Activated CD8-positive, alpha-beta T cell treated with anti-CD3 and anti-CD28 coated beads for 36 hours (primary cell): ENCODE measurements around the gene B4GALNT1. TPM values are rescaled to one million over a fixed set of nuclear protein-coding genes. Genes with fewer than 3 reads are reported as not detected.

ENCODE experiments used
- ATAC-seq: fragments of 200-7000 bp; cut with Tn5 transposase; one replicate; pipeline ENCODE4 v1.10.0; 2021; ENCODE audit warnings: mild to moderate bottlenecking, moderate library complexity
- CTCF ChIA-PET: fragments of 350-600 bp; sonication (Branson Sonifier 250); formaldehyde crosslinking; loops from one replicate; lab custom pipeline; 2021; ENCODE audit warnings: antibody characterized with exemption; lab: Charles Lee
- POLR2A ChIA-PET: fragments of 350-600 bp; sonication (Branson Sonifier 250); formaldehyde crosslinking; loops from one replicate; lab custom pipeline; 2021; ENCODE audit warnings: antibody characterized with exemption; lab: Charles Lee
- DNase-seq: peaks from one replicate; pipeline ENCODE4 v3.0.0-alpha.2; 2020
- H3K27ac Mint-ChIP-seq: one replicate; pipeline ENCODE4 v1.8.0; 2021; ENCODE audit warnings: mild to moderate bottlenecking, mixed read lengths
- H3K27me3 Mint-ChIP-seq: one replicate; pipeline ENCODE4 v1.8.0; 2021; ENCODE audit warnings: mixed read lengths
- H3K36me3 Mint-ChIP-seq: one replicate; pipeline ENCODE4 v1.8.0; 2021; ENCODE audit warnings: low read depth, mixed read lengths
- H3K4me1 Mint-ChIP-seq: one replicate; pipeline ENCODE4 v1.8.0; 2021; ENCODE audit warnings: low read depth, mixed read lengths
- H3K4me3 Mint-ChIP-seq: one replicate; pipeline ENCODE4 v1.8.0; 2021; ENCODE audit warnings: mild to moderate bottlenecking, moderate library complexity, mixed read lengths
- H3K9me3 Mint-ChIP-seq: one replicate; pipeline ENCODE4 v1.8.0; 2021; ENCODE audit warnings: mixed read lengths
- intact Hi-C: fragments of 100-400 bp; cut with micrococcal nuclease; formaldehyde crosslinking; loops from one replicate; pipeline ENCODE4 v1.10.0; 2022
- total RNA-seq, 2 experiments: library from RNA; stranded (reverse); gene quantifications; one replicate each; pipeline ENCODE4 v1.2.3, GENCODE V29; 2021
- TF ChIP-seq, protein P1 (sequence below): fragments of 200-600 bp; IDR thresholded peaks from one replicate; pipeline ENCODE4 v1.8.0; 2022; ENCODE audit warnings: antibody characterized with exemption, mild to moderate bottlenecking

Gene B4GALNT1
- total RNA-seq, 2 experiments from 2014 or later, result 0.61 to 1.4 TPM

DNA sequence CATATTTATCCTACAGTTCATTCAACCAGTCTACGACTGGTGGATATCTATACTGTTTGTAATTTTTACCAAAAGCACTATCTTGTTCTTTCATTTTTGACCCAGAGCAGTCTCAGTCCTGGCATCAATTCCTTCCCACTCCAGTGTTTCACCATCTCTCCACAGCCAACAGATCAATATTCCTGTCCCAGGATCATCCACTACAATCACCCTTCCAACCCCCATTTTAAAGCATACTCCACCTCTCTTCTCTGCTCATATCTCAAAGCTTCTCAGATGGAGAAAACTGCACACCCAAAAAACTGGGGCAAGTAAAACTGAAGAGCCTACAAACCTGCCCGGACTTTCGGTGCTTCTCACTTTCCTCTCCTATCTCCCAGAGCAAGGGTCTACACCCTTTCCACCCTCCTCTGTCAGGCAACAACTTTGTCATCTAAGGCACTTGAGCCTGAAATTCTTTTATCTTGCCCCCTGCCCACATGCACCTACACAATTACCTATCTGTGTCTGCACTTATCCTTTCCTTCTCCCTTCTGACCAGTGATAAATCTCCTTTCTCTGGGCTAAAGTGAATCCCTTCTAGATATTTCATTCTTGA is 46.1 kb downstream of the B4GALNT1 start:
- Mint-ChIP-seq H3K27ac (no peak overlapping the region), H3K4me3 (no peak overlapping the region), H3K27me3 (no peaks in the 10 kb centered on the region), H3K9me3 (no peaks in the 10 kb centered on the region), H3K36me3 (no peaks in the 10 kb centered on the region), H3K4me1 (peaks cover 10% of the 10 kb centered on the region)
- ChIA-PET POLR2A (no interaction called here), CTCF (interaction anchor here (1.3 kb wide), 1 partner anchor 34 kb away, joined by 5 read pairs; no protein-coding TSS in a partner anchor)
- intact Hi-C loops, result no loop called here
- DNase-seq, result no peak
- no peak for ATAC-seq
- TF ChIP-seq, protein P1, sequence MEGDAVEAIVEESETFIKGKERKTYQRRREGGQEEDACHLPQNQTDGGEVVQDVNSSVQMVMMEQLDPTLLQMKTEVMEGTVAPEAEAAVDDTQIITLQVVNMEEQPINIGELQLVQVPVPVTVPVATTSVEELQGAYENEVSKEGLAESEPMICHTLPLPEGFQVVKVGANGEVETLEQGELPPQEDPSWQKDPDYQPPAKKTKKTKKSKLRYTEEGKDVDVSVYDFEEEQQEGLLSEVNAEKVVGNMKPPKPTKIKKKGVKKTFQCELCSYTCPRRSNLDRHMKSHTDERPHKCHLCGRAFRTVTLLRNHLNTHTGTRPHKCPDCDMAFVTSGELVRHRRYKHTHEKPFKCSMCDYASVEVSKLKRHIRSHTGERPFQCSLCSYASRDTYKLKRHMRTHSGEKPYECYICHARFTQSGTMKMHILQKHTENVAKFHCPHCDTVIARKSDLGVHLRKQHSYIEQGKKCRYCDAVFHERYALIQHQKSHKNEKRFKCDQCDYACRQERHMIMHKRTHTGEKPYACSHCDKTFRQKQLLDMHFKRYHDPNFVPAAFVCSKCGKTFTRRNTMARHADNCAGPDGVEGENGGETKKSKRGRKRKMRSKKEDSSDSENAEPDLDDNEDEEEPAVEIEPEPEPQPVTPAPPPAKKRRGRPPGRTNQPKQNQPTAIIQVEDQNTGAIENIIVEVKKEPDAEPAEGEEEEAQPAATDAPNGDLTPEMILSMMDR, result no peak

DNA sequence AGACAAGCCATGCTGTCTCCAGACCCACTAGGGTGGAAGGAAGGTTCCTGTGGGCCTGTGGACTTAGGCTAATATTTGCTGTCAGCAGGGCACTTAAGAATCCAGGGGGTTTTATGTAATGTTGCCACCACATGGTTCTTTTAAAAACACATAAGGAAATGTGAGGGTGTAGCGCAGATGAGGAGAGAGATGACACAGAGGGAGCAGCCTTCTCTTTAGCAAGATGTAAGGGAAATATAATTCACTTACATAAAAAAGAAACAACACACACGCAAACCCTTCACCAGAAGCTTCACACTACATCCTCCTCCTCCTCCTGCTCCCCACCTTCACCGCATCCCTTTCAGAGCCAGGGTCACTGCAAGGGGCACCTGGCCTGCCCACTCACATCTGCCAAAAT is 46.9 kb downstream of the B4GALNT1 start:
- no peak overlapping the region for H3K4me3 Mint-ChIP-seq
- no peak for ATAC-seq
- TF ChIP-seq, protein P1, result no peak
- ChIA-PET CTCF (interaction anchor here (0.8 to 7.0 kb wide), 7 partner anchors 13 to 127 kb away, joined by 3 to 124 read pairs (median 18); partner anchors contain the start of genes ARHGEF25, B4GALNT1 and OS9), POLR2A (interaction anchor here (0.9 kb wide), 1 partner anchor 35 kb away, joined by 5 read pairs; no protein-coding TSS in a partner anchor)
- no peaks in the 10 kb centered on the region for H3K36me3 Mint-ChIP-seq
- DNase-seq, result no peak
- H3K9me3 Mint-ChIP-seq, result no peaks in the 10 kb centered on the region
- intact Hi-C loops, result no loop called here
- H3K27me3 Mint-ChIP-seq, result no peaks in the 10 kb centered on the region
- peaks cover 6% of the 10 kb centered on the region for H3K4me1 Mint-ChIP-seq
- H3K27ac Mint-ChIP-seq, result no peak overlapping the region

DNA sequence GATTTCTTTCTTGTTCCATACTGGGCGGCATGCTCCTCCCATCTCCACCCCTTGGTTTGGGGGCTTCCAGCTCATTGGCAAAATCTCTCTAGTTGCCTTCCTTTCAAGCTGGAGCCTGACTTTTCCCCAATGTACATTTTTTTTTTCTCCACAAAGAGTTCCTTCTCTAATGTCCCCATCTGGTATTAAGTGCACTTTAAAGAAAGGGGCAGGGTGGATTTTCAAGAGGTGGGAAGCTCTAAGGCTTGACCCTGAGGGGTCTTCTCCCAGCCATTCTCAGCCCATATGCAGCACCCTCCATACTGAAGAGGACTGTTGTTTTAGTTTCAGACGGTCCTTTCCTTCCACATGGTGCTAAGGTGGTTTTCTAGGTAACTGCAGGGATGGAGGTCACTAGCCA is 47.8 kb downstream of the B4GALNT1 start:
- TF ChIP-seq, protein P1, result no peak
- no peaks in the 10 kb centered on the region for H3K27me3 Mint-ChIP-seq
- no peaks in the 10 kb centered on the region for H3K36me3 Mint-ChIP-seq
- DNase-seq (no peak), ATAC-seq (no peak)
- CTCF ChIA-PET, result interaction anchor here (0.6 to 7.0 kb wide), 16 partner anchors 7 to 156 kb away, joined by 3 to 124 read pairs (median 18); partner anchors contain the start of genes ARHGEF25, B4GALNT1, OS9 and PIP4K2C
- POLR2A ChIA-PET, result interaction anchor here (0.8 to 0.9 kb wide), 2 partner anchors 9 to 36 kb away, joined by 3 to 5 read pairs; no protein-coding TSS in a partner anchor
- no peaks in the 10 kb centered on the region for H3K4me1 Mint-ChIP-seq
- no peak overlapping the region for H3K27ac Mint-ChIP-seq
- intact Hi-C loops, result no loop called here
- H3K9me3 Mint-ChIP-seq, result no peaks in the 10 kb centered on the region
- H3K4me3 Mint-ChIP-seq, result no peak overlapping the region

DNA sequence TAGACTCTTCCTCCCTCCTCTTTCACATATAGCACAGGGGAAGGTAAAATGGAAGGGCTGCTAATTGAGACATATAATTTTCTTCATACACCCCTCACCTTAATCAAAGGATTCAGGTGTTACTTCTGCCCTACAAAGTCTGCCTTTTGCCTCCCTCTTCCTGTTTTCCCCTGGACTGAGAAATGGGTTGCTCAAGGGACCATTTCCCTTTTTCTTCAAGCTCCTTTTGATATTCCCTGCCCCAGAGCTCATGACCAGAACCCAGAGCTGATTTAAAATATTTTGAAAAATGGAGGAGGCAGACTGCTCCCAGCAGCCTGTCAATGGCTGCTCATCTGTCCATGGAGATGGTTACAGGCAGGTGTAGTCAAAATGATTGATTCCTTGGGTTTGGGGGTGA is 48.3 kb downstream of the B4GALNT1 start:
- TF ChIP-seq, protein P1, result no peak
- POLR2A ChIA-PET, result no interaction called here
- H3K27ac Mint-ChIP-seq, result no peak overlapping the region

DNA sequence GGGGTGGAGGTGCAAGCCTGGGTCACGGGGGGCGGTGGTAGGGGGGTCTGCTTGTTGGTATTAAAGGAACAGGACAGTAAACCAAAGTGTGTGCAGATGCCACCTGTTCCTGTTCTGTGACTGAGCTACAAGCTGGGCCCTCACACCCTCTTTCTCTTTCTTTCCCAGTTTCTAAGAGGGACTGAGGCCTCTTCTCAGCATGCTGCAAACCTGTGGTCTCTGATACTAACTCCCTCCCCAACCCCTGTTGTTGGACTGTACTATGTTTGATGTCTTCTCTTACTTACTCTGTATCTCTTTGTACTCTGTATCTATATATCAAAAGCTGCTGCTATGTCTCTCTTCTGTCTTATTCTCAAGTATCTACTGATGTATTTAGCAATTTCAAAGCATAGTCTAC is 49.0 kb downstream of the B4GALNT1 start:
- Mint-ChIP-seq H3K4me1 (no peaks in the 10 kb centered on the region), H3K36me3 (no peaks in the 10 kb centered on the region), H3K9me3 (no peaks in the 10 kb centered on the region), H3K27me3 (no peaks in the 10 kb centered on the region), H3K27ac (no peak overlapping the region), H3K4me3 (no peak overlapping the region)
- CTCF ChIA-PET, result interaction anchor here (0.8 to 7.0 kb wide), 37 partner anchors 8 to 173 kb away, joined by 3 to 124 read pairs (median 6); partner anchors contain the start of genes ARHGEF25, B4GALNT1, DCTN2 and OS9
- DNase-seq (no peak), ATAC-seq (no peak)
- TF ChIP-seq, protein P1, result no peak
- POLR2A ChIA-PET, result interaction anchor here (1.0 to 2.0 kb wide), 4 partner anchors 21 to 41 kb away, joined by 3 to 6 read pairs (median 4); partner anchors contain the start of gene DTX3
- intact Hi-C loops, result loop anchor here (5.0 kb wide), 1 partner anchor 108 kb away; the partner anchor contains the start of gene OS9

More for the DNA sequence above, 48.3 kb downstream of the B4GALNT1 start:
- DNase-seq (no peak), ATAC-seq (no peak)
- H3K4me3 Mint-ChIP-seq, result no peak overlapping the region
- no peaks in the 10 kb centered on the region for H3K36me3 Mint-ChIP-seq
- H3K9me3 Mint-ChIP-seq, result no peaks in the 10 kb centered on the region
- no peaks in the 10 kb centered on the region for H3K4me1 Mint-ChIP-seq
- CTCF ChIA-PET, result interaction anchor here (0.6 to 7.0 kb wide), 21 partner anchors 7 to 172 kb away, joined by 3 to 124 read pairs (median 15); partner anchors contain the start of genes ARHGEF25, B4GALNT1, OS9 and PIP4K2C
- no peaks in the 10 kb centered on the region for H3K27me3 Mint-ChIP-seq
- intact Hi-C loops, result loop anchor here (5.0 kb wide), 1 partner anchor 108 kb away; the partner anchor contains the start of gene OS9
